Nephron progenitor cell (in vitro differentiated cells): ENCODE results near the gene MLXIP.

Experiments
- DNase-seq: peaks from one replicate; pipeline ENCODE4 v3.0.0; 2021
- H3K27ac Mint-ChIP-seq: 2 replicates; pipeline ENCODE4 v1.8.0; 2021; ENCODE audit warnings: mild to moderate bottlenecking, moderate library complexity, mixed read lengths
- H3K27me3 Mint-ChIP-seq: 2 replicates; pipeline ENCODE4 v1.8.0; 2021; ENCODE audit warnings: mild to moderate bottlenecking, low read depth, mixed read lengths; ENCODE audit not compliant: poor library complexity
- H3K36me3 Mint-ChIP-seq: 2 replicates; pipeline ENCODE4 v1.8.0; 2021; ENCODE audit warnings: low read depth, mixed read lengths
- H3K4me1 Mint-ChIP-seq: 2 replicates; pipeline ENCODE4 v1.8.0; 2021; ENCODE audit warnings: mixed read lengths
- H3K4me3 Mint-ChIP-seq: 2 replicates; pipeline ENCODE4 v1.8.0; 2021; ENCODE audit warnings: mild to moderate bottlenecking, moderate library complexity, mixed read lengths
- H3K9me3 Mint-ChIP-seq: 2 replicates; pipeline ENCODE4 v1.8.0; 2021; ENCODE audit warnings: mild to moderate bottlenecking, moderate library complexity, mixed read lengths
- TF ChIP-seq, protein P1 (sequence below): fragments of 200-600 bp; sonication (generic); IDR thresholded peaks from 2 replicates; pipeline ENCODE4 v1.5.0; 2021; ENCODE audit warnings: antibody characterized with exemption

Gene MLXIP

DNA sequence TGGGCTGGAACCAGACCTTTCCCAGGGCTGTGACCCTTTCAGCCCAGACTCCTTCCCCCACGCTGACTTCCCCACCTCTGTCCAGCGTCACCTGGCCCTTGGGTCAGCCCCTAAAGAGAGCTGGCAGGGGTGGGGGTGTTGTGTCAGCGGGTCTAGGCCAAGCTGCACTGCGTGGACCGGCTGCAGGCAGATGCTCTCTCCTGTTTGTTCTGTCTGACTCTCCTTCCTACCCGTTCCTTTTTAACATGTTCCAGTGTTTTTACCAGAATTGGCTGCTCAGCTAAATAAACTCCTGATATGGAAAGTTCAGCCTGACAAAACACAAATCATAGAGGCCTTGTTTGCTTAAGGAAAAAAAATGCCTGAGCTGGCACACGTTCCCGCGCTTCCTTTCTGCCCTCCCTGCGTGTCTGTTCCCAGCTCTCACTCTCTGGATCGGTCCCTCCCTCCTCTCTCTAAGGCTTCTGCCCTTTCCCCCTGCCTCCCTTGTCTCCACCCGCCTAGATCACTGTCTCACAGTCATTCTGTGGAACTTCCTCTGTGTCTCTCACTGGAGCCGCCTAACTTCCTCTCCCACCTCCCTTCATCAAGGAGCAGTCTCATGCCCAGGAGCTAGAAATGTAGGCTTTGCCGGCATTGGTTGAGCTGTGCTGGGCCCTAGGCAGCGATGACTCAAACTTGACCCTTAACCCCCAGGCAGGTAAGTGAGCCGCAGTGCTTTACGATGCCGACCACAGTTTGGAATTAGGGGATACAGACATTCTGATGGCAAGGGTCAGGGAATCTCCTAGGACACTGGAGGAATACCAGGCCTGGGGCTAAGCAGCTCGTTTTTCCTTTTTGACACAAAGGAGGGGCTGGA, 15.5 kb upstream of the MLXIP start:
- peaks cover 36% of the 10 kb centered on the region for H3K36me3 Mint-ChIP-seq

DNA sequence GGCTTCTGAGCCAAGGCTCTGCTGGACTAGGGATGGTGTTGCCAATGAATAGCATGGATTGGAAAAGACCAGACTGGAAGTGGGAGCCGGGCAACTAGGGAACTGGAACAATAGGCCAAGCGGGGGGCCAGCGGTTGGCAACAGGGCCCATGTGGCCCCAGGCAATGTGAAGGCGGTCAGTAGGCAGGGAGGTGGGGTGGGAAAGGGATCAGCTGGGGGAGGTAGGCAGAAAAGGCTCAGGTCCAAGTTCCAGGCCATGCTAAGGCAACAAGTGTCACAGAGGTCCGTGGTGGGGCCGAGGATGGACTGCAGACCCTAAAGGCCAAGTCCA, 14.9 kb upstream of the MLXIP start:
- no peak for DNase-seq
- H3K27me3 Mint-ChIP-seq, result no peaks in the 10 kb centered on the region
- H3K4me1 Mint-ChIP-seq, result peaks cover 81% of the 10 kb centered on the region
- no peaks in the 10 kb centered on the region for H3K9me3 Mint-ChIP-seq
- H3K36me3 Mint-ChIP-seq, result peaks cover 37% of the 10 kb centered on the region
- H3K4me3 Mint-ChIP-seq, result peak overlapping the region; percentile 72
- H3K27ac Mint-ChIP-seq, result peak overlapping the region; percentile 98
- TF ChIP-seq, protein P1, sequence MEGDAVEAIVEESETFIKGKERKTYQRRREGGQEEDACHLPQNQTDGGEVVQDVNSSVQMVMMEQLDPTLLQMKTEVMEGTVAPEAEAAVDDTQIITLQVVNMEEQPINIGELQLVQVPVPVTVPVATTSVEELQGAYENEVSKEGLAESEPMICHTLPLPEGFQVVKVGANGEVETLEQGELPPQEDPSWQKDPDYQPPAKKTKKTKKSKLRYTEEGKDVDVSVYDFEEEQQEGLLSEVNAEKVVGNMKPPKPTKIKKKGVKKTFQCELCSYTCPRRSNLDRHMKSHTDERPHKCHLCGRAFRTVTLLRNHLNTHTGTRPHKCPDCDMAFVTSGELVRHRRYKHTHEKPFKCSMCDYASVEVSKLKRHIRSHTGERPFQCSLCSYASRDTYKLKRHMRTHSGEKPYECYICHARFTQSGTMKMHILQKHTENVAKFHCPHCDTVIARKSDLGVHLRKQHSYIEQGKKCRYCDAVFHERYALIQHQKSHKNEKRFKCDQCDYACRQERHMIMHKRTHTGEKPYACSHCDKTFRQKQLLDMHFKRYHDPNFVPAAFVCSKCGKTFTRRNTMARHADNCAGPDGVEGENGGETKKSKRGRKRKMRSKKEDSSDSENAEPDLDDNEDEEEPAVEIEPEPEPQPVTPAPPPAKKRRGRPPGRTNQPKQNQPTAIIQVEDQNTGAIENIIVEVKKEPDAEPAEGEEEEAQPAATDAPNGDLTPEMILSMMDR, result no peak

More for the DNA sequence above, 15.5 kb upstream of the MLXIP start:
- Mint-ChIP-seq H3K27me3 (no peaks in the 10 kb centered on the region), H3K27ac (peak overlapping the region; percentile 98), H3K4me1 (peaks cover 77% of the 10 kb centered on the region), H3K9me3 (no peaks in the 10 kb centered on the region), H3K4me3 (peak overlapping the region; percentile 72)
- DNase-seq, result peak; percentile 45
- TF ChIP-seq, protein P1, result no peak

DNA sequence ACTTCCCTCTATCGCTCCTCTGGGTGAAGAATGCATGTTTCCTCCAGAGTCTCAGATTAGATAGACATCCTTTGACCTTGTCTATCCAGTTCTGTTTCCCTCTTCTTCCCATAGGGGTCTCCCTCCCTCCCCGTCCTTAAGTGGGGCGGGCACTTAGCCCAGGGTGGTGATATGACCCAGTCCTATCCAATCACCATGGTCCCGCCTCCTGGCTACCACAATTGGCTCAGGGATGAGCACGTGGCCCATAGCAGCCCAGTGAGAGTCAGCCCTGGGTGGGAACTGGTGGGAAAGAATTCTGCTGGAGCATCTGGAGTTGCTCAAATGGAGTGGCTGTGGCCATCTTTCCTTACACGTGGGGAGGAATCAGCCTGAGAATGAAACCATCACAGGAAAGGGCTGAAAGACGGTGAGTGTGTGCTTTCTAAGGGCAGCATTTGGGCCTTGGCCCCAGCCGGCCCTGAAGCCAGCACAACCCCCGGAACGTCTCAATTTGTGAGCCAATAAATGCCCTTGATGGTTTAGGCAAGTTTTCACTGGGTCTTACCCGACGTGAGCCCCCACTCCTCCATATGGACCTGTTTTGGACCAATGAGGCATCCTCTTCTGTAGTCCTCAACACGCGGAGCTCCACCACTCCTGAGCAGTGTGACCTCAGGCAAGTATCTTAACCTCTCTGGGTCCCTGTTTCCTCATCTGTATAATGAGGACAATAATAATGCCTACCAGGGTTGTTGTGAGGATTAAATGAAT, 14.4 kb upstream of the MLXIP start:
- H3K27ac Mint-ChIP-seq, result peak overlapping the region; percentile 98
- H3K36me3 Mint-ChIP-seq, result peaks cover 32% of the 10 kb centered on the region
- H3K4me3 Mint-ChIP-seq, result peak overlapping the region; percentile 72
- TF ChIP-seq, protein P1, result peak; percentile 55
- no peaks in the 10 kb centered on the region for H3K9me3 Mint-ChIP-seq
- H3K4me1 Mint-ChIP-seq, result peaks cover 76% of the 10 kb centered on the region
- DNase-seq, result peak; percentile 81
- no peaks in the 10 kb centered on the region for H3K27me3 Mint-ChIP-seq

DNA sequence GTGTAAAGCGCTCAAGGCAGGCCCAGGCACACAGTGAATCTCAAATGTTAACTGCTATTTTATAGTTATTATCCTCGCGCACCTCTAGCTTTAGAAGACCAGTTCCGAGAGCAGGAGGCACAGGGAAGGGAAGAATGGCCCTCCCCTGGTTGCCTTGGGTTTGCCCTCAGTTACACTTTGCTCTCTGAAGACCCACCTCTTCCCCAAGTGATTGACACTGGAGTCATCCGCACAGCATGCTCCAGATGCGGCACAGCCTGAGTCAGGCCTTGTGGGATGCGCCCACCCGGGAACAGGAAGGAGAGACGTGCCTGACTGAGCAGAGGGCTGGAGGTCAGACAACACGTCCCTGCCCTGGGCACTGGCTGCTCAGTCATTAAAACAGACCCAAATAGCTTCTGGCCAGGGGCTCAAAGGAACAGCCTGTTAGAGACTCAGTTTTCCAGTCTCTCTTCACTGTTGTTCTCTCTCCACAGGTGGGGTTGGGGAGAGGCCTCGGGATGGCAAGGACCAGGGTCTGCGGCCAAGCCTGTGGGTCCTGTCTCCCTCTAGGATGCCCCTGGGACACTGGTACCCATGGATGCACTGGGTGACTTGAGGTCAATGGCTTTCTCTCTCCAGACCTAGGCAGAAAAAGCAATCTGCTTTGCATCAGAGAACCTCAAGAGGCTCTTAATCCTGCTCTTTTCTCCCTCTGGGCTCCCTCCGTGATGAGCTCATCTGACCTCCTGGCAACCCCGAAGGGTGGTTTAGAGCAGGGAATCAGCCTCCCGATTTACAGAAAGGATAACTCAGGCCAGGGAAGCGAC, 13.6 kb upstream of the MLXIP start:
- Mint-ChIP-seq H3K9me3 (no peaks in the 10 kb centered on the region), H3K4me1 (peaks cover 71% of the 10 kb centered on the region), H3K27me3 (no peaks in the 10 kb centered on the region), H3K36me3 (peaks cover 35% of the 10 kb centered on the region), H3K4me3 (peak overlapping the region; percentile 70), H3K27ac (peak overlapping the region; percentile 98)
- TF ChIP-seq, protein P1, result no peak
- DNase-seq, result peak; percentile 76

DNA sequence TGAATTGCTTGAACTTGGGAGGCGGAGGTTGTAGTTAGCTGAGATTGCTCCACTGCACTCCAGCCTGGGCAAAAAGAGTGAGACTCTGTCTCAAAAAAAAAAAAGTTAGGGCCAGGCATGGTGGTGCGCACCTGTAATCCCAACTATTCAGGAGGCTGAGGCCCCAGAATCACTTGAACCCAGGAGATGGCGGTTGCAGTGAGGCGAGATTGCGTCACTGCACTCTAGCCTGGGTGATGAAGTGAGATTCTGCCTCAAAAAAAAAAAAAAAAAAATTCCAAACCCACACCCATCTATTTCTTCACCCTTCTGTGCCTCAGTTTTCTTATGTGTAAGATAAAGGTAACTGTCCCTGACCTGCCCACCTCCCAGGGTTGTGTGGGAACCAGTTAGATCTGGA, 11.0 kb upstream of the MLXIP start:
- Mint-ChIP-seq H3K27ac (peak overlapping the region; percentile 74), H3K27me3 (no peaks in the 10 kb centered on the region), H3K4me3 (peak overlapping the region; percentile 50), H3K9me3 (no peaks in the 10 kb centered on the region), H3K4me1 (peaks cover 65% of the 10 kb centered on the region), H3K36me3 (peaks cover 25% of the 10 kb centered on the region)
- no peak for DNase-seq
- TF ChIP-seq, protein P1, result no peak
